ENCODE data around the gene MTHFD1L.
"Not testable (repeated sequence)": the region's sequence is repeated elsewhere in the genome, so short reads cannot be mapped to it uniquely, and the experiment has no call there.

Gene MTHFD1L

DNA sequence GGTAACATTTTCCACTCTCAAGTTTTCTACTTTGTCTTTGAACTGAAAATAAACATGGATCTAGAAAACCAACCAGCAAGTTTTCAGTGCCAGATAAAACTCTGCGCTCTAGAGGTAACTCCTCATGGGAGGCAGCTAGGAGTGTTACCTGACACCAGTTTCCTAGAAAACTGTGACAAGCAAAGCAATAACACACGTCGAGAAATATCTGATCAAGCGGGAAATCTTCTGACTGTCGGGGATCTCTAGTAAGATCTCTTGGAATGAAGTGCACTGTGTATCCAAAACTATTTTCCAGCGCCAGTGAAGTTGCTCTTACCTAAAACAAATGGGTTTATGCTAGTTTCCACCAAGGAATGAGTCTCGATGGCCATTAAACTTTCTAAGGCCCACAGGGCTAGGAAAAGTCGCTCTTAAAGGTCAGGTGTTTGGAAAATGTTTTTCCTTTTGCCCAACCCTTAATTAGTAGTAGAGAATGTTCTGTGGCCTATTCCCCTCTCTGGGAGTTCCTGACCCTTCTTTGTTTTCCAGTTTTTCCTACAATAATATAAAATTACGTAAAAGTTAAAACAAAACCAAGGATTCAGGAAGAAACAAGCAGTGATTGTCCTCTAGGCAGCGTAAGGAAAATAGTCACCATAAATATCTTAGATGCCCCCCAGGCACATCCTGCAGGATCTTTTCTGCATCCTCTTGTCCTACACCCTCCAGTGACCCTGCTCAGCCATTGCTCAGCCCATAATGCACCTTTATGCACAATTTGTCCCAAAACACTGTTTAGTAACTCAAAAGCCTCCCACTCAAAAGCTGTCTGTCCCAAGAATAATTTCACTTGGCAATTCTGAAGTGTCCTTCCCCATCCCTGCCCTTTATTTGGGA, 236.6 kb downstream of the MTHFD1L start:
- no peak for DNase-seq

GRCh38 chr6:151103266-151103665, 237.8 kb downstream of the MTHFD1L start:
- DNase-seq, result no peak

DNA sequence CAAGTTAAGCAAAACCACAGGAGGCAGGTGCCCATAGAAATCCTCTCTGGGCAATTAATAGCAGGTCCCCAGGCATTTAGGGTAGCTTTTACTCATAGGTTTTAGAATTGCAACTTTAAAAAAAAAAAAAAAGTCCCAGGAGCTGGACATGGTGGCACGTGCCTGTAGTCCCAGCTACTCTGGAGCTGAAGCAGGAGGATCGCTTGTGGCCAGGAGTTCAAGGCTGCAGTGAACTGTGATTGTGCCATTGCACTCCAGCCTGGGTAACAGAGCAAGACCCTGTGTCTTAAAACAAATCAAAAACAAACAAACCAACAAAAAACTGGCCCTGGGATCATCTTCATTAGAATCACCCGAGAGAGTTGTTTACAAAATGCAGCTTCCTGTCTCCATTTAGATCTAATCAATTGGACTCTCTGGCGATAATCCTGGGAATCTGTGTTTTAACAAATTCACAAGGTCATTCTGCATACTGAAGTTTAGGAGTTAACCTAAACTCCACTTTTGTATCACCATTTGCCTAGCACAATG, 242.5 kb downstream of the MTHFD1L start:
- DNase-seq, result no peak

DNA sequence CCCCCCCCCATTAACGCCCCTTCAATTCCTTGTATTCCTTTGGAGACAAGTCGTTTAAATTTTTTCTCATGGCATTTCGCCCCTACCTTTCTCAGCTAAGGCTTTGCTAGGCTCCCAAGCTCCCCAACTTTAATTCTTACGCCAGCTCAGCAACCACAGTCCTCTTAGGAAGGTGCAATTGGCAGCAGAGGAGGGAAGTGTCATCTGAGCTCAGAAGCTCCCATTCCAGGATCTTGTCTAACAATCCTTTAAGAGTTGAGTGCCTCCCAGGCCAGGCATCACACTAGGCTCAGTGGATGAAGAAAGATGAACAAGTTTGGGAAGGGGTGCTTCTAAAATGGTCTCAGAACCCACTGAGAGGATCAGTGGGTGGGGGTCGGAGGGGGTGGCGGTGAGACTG, 243.0 kb downstream of the MTHFD1L start:
- DNase-seq, result no peak

DNA sequence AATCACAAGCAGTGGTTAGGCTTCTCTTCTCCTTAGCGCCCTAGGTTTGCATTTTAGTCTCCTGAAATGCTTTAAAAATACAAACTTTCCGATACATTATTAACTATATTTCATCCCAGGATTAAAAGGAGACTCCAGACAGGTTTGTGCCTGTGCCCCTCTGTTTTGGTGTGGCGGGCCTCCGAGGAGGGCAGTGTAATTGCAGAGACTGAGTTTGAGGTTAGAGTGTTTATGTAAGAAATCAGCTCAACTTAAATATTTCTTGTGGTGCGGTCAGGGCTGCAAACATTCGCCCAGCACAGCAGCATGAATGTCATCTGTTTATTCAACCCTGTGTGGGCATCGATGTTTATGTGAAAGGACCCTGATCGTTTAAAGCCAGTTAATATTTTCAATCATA, 243.9 kb downstream of the MTHFD1L start:
- no peak for DNase-seq

DNA sequence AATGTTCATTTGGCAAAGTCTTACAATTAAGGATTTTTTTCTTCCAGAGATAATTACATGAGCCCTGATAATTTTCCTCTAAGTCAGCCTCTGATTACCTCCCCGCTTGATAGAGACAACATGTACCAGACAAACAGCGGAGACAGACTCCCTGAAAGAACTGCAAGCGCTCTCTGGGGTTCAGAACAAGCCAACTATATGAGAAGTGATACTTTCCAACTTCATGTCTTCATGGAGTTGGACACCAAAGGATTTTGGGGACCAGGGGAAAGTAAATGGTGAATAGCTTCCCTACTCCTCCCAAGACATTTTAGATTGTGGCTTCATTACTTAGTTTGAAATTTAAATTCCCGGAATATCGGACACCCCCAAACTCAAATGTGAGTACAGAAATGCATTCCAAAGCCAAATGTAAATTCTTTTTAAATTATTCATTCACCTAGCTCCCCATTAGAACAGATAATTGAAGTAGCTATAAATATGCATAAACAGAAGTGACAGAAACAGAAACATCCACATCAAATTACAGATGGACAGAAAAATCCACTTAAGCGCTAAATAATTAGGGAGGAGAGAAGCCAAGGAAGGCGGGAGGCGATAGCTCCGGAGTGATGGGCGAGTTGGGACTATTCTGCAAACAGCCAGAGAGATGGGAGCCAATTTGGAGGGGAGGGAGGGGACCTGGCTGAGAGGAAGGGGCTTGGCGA, 244.5 kb downstream of the MTHFD1L start:
- DNase-seq, result no peak

GRCh38 chr6:151110576-151110905, 245.0 kb downstream of the MTHFD1L start:
- DNase-seq, result no peak

DNA sequence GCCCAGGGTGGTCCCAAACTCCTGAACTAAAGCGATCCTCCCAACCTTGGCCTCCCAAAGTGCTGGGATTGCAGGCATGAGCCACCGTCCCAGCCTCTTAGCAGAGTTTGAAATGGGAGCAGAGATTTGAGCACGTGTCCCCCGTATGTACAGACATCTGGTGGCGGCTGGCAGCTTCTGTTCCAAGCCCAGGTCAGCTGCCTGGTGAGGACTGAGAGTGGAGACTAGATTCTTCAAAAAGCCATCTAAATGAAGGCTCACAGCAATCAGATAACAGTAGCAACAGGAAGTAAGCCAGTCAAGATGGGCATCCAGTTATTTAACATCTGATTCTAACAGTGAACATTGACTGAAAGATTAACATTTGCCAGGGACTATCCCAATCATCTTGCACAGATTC, 246.2 kb downstream of the MTHFD1L start:
- no peak for DNase-seq

DNA sequence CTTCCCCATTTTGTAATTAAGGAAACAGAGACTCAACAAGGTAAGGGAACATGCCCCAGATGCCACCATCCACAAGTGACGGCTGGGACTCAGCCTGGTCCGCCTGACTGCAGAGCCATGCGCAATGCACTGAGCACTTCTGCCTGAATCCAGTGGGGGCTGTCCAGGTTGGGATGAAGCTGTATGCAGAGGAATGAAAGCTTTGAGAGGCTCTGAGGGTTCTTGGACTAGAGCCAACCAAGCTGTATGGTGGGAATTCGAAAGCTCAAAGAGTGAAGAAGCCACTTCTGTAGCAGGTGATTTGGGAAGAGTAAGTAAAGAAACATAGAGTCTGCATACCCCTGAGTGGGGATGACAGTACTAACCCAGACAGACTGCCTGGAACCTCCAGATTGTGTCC, 246.6 kb downstream of the MTHFD1L start:
- DNase-seq, result no peak

DNA sequence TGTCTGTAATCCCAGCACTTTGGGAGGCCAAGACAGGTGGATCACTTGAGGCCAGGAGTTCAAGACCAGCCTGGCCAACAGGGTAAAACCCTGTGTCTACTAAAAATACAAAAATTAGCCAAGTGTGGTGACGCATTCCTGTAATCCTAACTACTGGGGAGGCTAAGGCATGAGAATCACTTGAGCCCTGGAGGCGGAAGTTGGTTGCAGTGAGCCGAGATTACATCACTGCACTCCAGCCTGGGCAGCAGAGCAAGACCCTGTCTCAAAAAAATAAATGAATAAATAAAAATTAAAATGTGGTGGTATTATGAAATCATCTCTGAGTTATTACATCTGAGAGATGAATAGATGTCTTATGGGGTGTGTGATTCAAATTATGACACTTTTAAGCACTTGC, 247.4 kb downstream of the MTHFD1L start:
- DNase-seq, result not testable (repeated sequence)

DNA sequence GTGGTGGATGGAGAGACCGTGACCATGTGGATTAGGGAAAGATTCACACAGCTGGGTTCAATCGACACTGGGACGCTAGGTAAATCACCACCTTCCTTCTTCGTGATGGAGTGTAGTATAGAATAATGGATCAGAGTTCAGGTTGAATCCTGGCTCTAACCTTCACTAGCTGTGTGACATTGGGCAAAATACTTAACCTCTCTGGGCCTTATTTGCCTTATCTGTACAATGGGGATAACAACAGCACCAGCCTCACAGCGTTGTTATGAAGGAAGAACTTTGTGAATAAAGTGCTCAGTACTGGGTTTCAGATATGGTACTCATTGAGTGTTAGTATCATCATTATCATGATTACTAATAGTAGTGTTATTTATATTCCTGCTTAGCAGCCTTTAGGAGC, 248.1 kb downstream of the MTHFD1L start:
- no peak for DNase-seq

- DNase-seq, result no peak
These were observed 253.1 kb downstream of the MTHFD1L start for GRCh38 chr6:151118461-151119123.

GRCh38 chr6:151119823-151120524, 254.5 kb downstream of the MTHFD1L start:
- no peak for DNase-seq

GRCh38 chr6:151121900-151122299, 256.4 kb downstream of the MTHFD1L start:
- DNase-seq, result no peak

- DNase-seq, result not testable (repeated sequence)
These were observed 258.1 kb downstream of the MTHFD1L start for GRCh38 chr6:151123641-151124040.

DNA sequence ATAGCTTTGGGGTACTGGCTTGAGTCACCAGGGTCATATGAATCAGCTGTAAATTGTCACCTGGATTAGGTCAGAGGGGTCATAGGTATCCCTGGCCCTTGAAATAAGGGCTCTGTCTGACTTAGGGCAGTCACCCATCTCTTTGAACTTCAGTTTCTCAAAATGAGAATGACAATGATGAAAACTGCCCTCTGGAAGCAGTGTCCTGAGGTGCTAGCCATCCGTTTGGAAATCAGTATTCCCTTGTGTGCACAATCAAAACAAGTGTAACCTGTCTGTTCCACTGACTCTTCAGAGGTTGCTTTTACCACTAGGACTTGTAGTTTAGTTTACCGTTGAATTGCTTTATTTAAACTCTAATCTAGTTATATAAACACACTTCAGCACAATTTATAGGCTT, 259.7 kb downstream of the MTHFD1L start:
- DNase-seq, result not testable (repeated sequence)

- DNase-seq, result not testable (repeated sequence)
These were observed 260.3 kb downstream of the MTHFD1L start for GRCh38 chr6:151125651-151126416.

DNA sequence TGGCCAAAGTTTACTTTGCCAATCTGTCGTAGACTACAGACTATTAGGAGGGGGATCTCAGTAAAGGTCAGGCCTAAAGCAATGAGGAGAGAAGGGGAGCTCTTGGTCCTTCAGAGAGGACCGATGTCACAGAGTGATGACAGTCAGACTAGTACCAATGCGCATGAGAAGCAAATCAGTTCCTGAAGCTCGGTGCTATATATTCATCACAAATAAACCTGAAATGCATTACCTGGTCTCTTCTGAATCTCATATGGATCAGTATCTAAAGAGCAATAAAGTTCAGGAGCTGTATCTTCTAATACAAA, 260.9 kb downstream of the MTHFD1L start:
- not testable (repeated sequence) for DNase-seq

DNA sequence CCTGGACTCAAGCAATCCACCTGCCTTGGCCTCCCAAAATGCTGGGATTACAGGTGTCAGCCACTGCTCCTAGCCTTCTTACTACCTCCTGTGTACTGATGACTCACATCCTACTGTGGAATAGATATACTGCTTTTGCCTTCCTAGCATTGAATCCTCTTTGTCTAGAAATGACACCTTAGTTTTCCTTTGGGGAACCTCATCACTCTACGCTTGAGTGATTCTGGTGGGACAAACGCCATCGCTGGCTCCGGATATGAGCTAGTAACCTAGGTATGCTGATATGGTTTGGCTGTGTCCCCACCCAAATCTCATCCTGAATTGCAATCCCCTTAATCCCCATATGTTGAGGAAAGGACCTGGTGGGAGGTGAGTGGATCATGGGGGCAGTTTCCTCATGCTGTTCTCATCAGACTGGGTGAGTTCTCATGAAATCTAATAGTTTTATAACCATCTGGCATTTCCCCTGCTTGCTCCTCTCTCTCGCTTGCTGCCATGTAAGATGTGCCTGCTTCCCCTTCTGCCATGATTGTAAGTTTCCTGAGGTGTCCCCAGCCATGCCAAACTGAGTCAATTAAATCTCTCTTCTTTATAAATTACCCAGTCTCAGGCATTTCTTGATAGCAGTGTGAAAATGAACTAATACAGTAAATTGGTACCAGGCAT, 261.8 kb downstream of the MTHFD1L start:
- not testable (repeated sequence) for DNase-seq

- no peak for DNase-seq
These were observed 263.4 kb downstream of the MTHFD1L start for GRCh38 chr6:151128763-151129370.

GRCh38 chr6:151130329-151130728, 264.8 kb downstream of the MTHFD1L start:
- DNase-seq, result no peak

Measured in activated CD4-positive, alpha-beta T cell treated with anti-CD3 and anti-CD28 coated beads for 48 hours (primary cell).